ENCODE data around the gene XXYLT1. TPM values are rescaled to one million over a fixed set of nuclear protein-coding genes. Genes with fewer than 3 reads are reported as not detected.

The XXYLT1 gene
- total and polyA plus RNA-seq, 9 of the 15 experiments (the other 6 are each of a cell fraction or from before 2014, with no cell fraction given), result 1.9 to 18.9 (median 15.0) TPM

- TF ChIP-seq NKRF (IDR thresholded peaks at IDR 0.05; ENCODE audit: borderline replicate concordance), result peak; percentile 61; the same call in 1 of the 2 replicates
- no peak for TF ChIP-seq SIX5 (IDR thresholded peaks at IDR 0.05; ENCODE audit: borderline replicate concordance in 1 of 2, insufficient read depth in 1 of 2, low read depth in 1 of 2, low read length in 2 of 2)
- TF ChIP-seq MAZ (CRISPR knock-in tag; conservative IDR thresholded peaks at IDR 0.05 in 1 of 2, IDR thresholded peaks at IDR 0.05 in 1 of 2), result peak; percentile 85 to 99
- TF ChIP-seq ETV1 (tag; conservative IDR thresholded peaks at IDR 0.05; ENCODE audit: low read depth), result 0 out of 2 replicates have a peak, but pooled peaks have one; percentile 34
- peak; percentile 51; the same call in 1 of the 2 replicates for TF ChIP-seq LEF1 (IDR thresholded peaks at IDR 0.05)
- TF ChIP-seq ZBTB11 (CRISPR knock-in tag; IDR thresholded peaks at IDR 0.05), result peak in 2 of 3 experiments; percentile 2 to 20; a peak in 1 of 6 replicates
- no peak for TF ChIP-seq IRF2 (CRISPR knock-in tag; IDR thresholded peaks at IDR 0.05)
- TF ChIP-seq KDM2B (CRISPR knock-in tag; IDR thresholded peaks at IDR 0.05), result no peak
- no peak for TF ChIP-seq MEIS2 (IDR thresholded peaks at IDR 0.05; ENCODE audit: partially characterized antibody)
- no peak for TF ChIP-seq BACH1 (tag; IDR thresholded peaks at IDR 0.05)
- TF ChIP-seq HMG20B (CRISPR knock-in tag; IDR thresholded peaks at IDR 0.05), result no peak
- TF ChIP-seq E2F8 (IDR thresholded peaks at IDR 0.05; ENCODE audit: low read depth, partially characterized antibody), result peak; percentile 68
- TF ChIP-seq FUS (optimal IDR thresholded peaks at IDR 0.05; ENCODE audit: low read depth, low read length), result no peak
- TF ChIP-seq CBFA2T3 (IDR thresholded peaks at IDR 0.05), result 0 out of 2 replicates have a peak, but pooled peaks have one; percentile 4
- peak; percentile 85 for TF ChIP-seq MYNN (IDR thresholded peaks at IDR 0.05)
- no peak for TF ChIP-seq MYNN (CRISPR knock-in tag; IDR thresholded peaks at IDR 0.05)
Measured at GRCh38 chr3:195271410-195272243, 668 bp upstream of the XXYLT1 start (continued).

All from K562 (cell line).